GM18519 (cell line): ENCODE data around the gene CD68.
"Not testable (repeated sequence)": the region's sequence is repeated elsewhere in the genome, so short reads cannot be mapped to it uniquely, and the experiment has no call there.

Experiments used
- ATAC-seq: cut with Tn5 transposase; IDR thresholded peaks from one replicate; pipeline ENCODE4 v1.9.1; 2021; ENCODE audit warnings: mild to moderate bottlenecking, moderate library complexity; ENCODE audit not compliant: unreplicated experiment, low FRiP score

Gene CD68

GRCh38 chr17:7611635-7612293, 32.3 kb downstream of the CD68 start:
- ATAC-seq = no peak

GRCh38 chr17:7612294-7612640, 32.8 kb downstream of the CD68 start:
- no peak for ATAC-seq

GRCh38 chr17:7613769-7614424, 34.5 kb downstream of the CD68 start:
- no peak for ATAC-seq

GRCh38 chr17:7614425-7615264, 35.2 kb downstream of the CD68 start, which contains the start of gene FXR2:
Gene FXR2 (minus strand): TSS chr17:7614897. CDS start chr17:7614532, 365 bp downstream.
- ATAC-seq = peak; percentile 78

- no peak for ATAC-seq
Observed at GRCh38 chr17:7615265-7615747, 35.9 kb downstream of the CD68 start.

GRCh38 chr17:7618608-7619007, 39.2 kb downstream of the CD68 start:
- no peak for ATAC-seq

- no peak for ATAC-seq
Observed at GRCh38 chr17:7620835-7621234, 41.4 kb downstream of the CD68 start.

GRCh38 chr17:7623661-7624060, 44.2 kb downstream of the CD68 start:
- no peak for ATAC-seq

- ATAC-seq = not testable (repeated sequence)
Observed at GRCh38 chr17:7625749-7626148, 46.3 kb downstream of the CD68 start.

- ATAC-seq = no peak
Observed at GRCh38 chr17:7626307-7626706, 46.9 kb downstream of the CD68 start.

- no peak for ATAC-seq
Observed at GRCh38 chr17:7626956-7627249, 47.5 kb downstream of the CD68 start.

- no peak for ATAC-seq
Observed at GRCh38 chr17:7627250-7628121, 48.0 kb downstream of the CD68 start, which contains the start of gene SAT2. Gene SAT2 (minus strand): TSS chr17:7627821. CDS start chr17:7627635, 186 bp downstream.

- no peak for ATAC-seq
Observed at GRCh38 chr17:7629939-7630571, 50.6 kb downstream of the CD68 start, which contains the start of gene SHBG. Gene SHBG (plus strand): TSS chr17:7630135. CDS start chr17:7630173, 38 bp downstream.
